Esophagus muscularis mucosa (tissue), 3 donors: Measurements from ENCODE around the gene STMND1.

Experiments
- CTCF ChIP-seq, 3 experiments: fragments of 200-600 bp in 2 of 3; fragments of 450-650 bp in 1 of 3; sonication (generic) in 2 of 3; IDR thresholded peaks; one replicate each; pipeline ENCODE4 v1.5.1; 2017 to 2019; ENCODE audit warnings: antibody characterized with exemption in 3 of 3, mild to moderate bottlenecking in 2 of 3, moderate library complexity in 1 of 3
- POLR2A ChIP-seq: fragments of 450-650 bp; IDR thresholded peaks from one replicate; pipeline ENCODE4 v1.6.1; 2017; ENCODE audit warnings: antibody characterized with exemption, moderate library complexity, mild to moderate bottlenecking, low read depth
- POLR2AphosphoS5 ChIP-seq, 2 donors: sonication (generic); formaldehyde crosslinking; IDR thresholded peaks; one replicate each; pipeline ENCODE4 v1.6.1; 2017; ENCODE audit warnings: antibody characterized with exemption in 2 of 2

DNA sequence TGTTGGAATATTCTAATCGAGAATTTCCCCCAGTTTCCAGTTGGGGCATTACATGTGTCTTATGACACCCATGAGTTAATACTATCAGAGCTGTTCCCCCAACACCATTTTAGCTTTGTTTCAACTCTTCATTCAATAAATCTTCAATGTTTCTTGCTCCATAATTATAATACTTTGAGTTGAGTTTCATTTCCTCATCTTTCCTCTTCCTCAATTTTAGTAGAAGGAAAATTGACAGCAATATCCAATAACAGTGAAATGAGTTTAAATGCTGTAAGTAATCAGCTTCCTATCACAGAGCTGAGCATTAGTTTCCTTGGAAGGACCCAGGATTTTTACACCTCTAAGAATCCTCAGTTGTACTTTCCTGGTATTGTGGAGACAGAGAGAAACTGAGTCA, 1.0 kb upstream of the STMND1 start:
- TF ChIP-seq CTCF (IDR thresholded peaks at IDR 0.05) (no peak), POLR2A (no peak), POLR2AphosphoS5 (IDR thresholded peaks at IDR 0.05) (no peak)
